Endothelial cell of umbilical vein (primary cell): ENCODE measurements around the gene ELOB. TPM values are rescaled to one million over a fixed set of nuclear protein-coding genes. Genes with fewer than 3 reads are reported as not detected.
A peak's percentile ranks its signal among the peaks of the same experiment; 100 is the strongest.

ENCODE experiments used
- BruUV-seq: library from RNA; stranded (reverse); fragments of 400-500 nt; replicated peaks from 2 replicates; lab custom pipeline; 2021; lab: Mats Ljungman, UMichigan
- CTCF ChIA-PET: fragments of 300-600, 350-600 bp; sonication (Branson Sonifier 250); formaldehyde crosslinking; loops from one replicate; lab custom pipeline; 2021; ENCODE audit warnings: antibody characterized with exemption, inconsistent platforms; lab: Charles Lee
- POLR2A ChIA-PET: fragments of 300-600, 350-600 bp; sonication (Branson Sonifier 250); formaldehyde crosslinking; loops from one replicate; lab custom pipeline; 2021; ENCODE audit warnings: antibody characterized with exemption, inconsistent platforms; lab: Charles Lee
- DNase-seq: peaks from one replicate; pipeline ENCODE4 v3.0.0-alpha.2; 2011; ENCODE audit warnings: low read depth, low spot score
- FAIRE-seq: peaks from 2 replicates; lab custom pipeline; 2011; peaks lifted over from hg19 to GRCh38; lab: Jason Lieb, UNC
- H2AFZ ChIP-seq: 2 replicates; pipeline ENCODE4 v1.6.0; 2012; ENCODE audit warnings: low read depth, low read length, control low read depth, inconsistent platforms
- H3K27ac ChIP-seq: 2 replicates; pipeline ENCODE4 v1.5.1; 2011; ENCODE audit warnings: low read depth, mild to moderate bottlenecking, control low read depth, low read length, moderate library complexity; ENCODE audit not compliant: insufficient read depth
- H3K27me3 ChIP-seq, 2 experiments: 2 replicates each; pipeline versions ENCODE4 v1.6.0 to v1.6.1; 2011; ENCODE audit warnings: low read length in 2 of 2, mixed read lengths in 1 of 2; ENCODE audit not compliant: control insufficient read depth in 2 of 2, insufficient read depth in 2 of 2
- H3K36me3 ChIP-seq, 2 experiments: 2 replicates in 1 of 2; 3 replicates in 1 of 2; pipeline ENCODE4 v1.5.1; 2011; ENCODE audit warnings: low read length in 2 of 2, mild to moderate bottlenecking in 1 of 2, moderate library complexity in 1 of 2; ENCODE audit not compliant: control insufficient read depth in 2 of 2, insufficient read depth in 2 of 2; ENCODE audit errors: extremely low read depth in 1 of 2
- H3K4me1 ChIP-seq: 3 replicates; pipeline ENCODE4 v1.5.1; 2011; ENCODE audit warnings: mild to moderate bottlenecking, low read length; ENCODE audit not compliant: control insufficient read depth, insufficient read depth; ENCODE audit errors: extremely low read depth
- H3K4me2 ChIP-seq: 2 replicates; pipeline ENCODE4 v1.6.1; 2011; ENCODE audit warnings: low read length, control low read depth, mixed read lengths; ENCODE audit not compliant: insufficient read depth
- H3K4me3 ChIP-seq, 3 experiments: fragments of 200-600 bp in 1 of 3; sonication (generic), shearing (Covaris generic) in 1 of 3; replicated peaks in 1 of 3; 2 replicates each; pipeline ENCODE4 v1.5.1; 2011 to 2016; ENCODE audit warnings: control low read depth in 3 of 3, low read length in 3 of 3, mild to moderate bottlenecking in 2 of 3, inconsistent platforms in 1 of 3, low read depth in 1 of 3, moderate library complexity in 1 of 3; ENCODE audit not compliant: insufficient read depth in 1 of 3
- H3K79me2 ChIP-seq: 2 replicates; pipeline ENCODE4 v1.6.0; 2012; ENCODE audit warnings: low read length, inconsistent platforms; ENCODE audit not compliant: control insufficient read depth, insufficient read depth
- H3K9ac ChIP-seq: replicated peaks from 2 replicates; pipeline ENCODE3; 2011; ENCODE audit warnings: low read length, control low read depth; ENCODE audit not compliant: insufficient read depth; ENCODE audit errors: extremely low read depth
- H3K9me1 ChIP-seq: replicated peaks from 3 replicates; pipeline ENCODE4 v1.6.0; 2011; ENCODE audit warnings: mild to moderate bottlenecking, low read length; ENCODE audit not compliant: control insufficient read depth, insufficient read depth; ENCODE audit errors: extremely low read depth
- H3K9me3 ChIP-seq: replicated peaks from 2 replicates; pipeline ENCODE4 v1.5.1; 2012; ENCODE audit warnings: low read length, inconsistent platforms; ENCODE audit not compliant: control insufficient read depth, insufficient read depth
- H4K20me1 ChIP-seq: replicated peaks from 2 replicates; pipeline ENCODE3; 2011; ENCODE audit warnings: mild to moderate bottlenecking, low read length; ENCODE audit not compliant: control insufficient read depth, insufficient read depth; ENCODE audit errors: extremely low read depth
- EZH2 ChIP-seq: IDR thresholded peaks from 2 replicates; pipeline ENCODE4 v1.6.1; 2012; ENCODE audit warnings: borderline replicate concordance, low read depth, mild to moderate bottlenecking, moderate library complexity, low read length, inconsistent platforms; ENCODE audit not compliant: severe bottlenecking
- FOS ChIP-seq: IDR thresholded peaks from 2 replicates; pipeline ENCODE4 v1.6.1; 2011; ENCODE audit warnings: mild to moderate bottlenecking, low read length, moderate library complexity, borderline replicate concordance; ENCODE audit not compliant: insufficient read depth
- GATA2 ChIP-seq: IDR thresholded peaks from 2 replicates; pipeline ENCODE4 v1.7.0; 2011; ENCODE audit warnings: low read depth, mild to moderate bottlenecking, moderate library complexity, mixed read lengths, low read length; ENCODE audit not compliant: insufficient read length, insufficient read depth
- JUN ChIP-seq: IDR thresholded peaks from 2 replicates; pipeline ENCODE4 v1.6.1; 2011; ENCODE audit warnings: borderline replicate concordance, low read depth; ENCODE audit not compliant: insufficient read length, insufficient read depth
- MYC ChIP-seq: IDR thresholded peaks from one replicate; pipeline ENCODE4 v1.6.1; 2011; ENCODE audit warnings: mild to moderate bottlenecking, low read depth, low read length
- POLR2A ChIP-seq: IDR thresholded peaks from 2 replicates; pipeline ENCODE4 v1.6.1; 2012; ENCODE audit warnings: low read depth, mild to moderate bottlenecking, control low read depth, low read length
- POLR2AphosphoS5 ChIP-seq: IDR thresholded peaks from 2 replicates; pipeline ENCODE4 v1.6.1; 2012; ENCODE audit warnings: low read depth, mild to moderate bottlenecking, control low read depth, low read length, moderate library complexity; ENCODE audit not compliant: insufficient read depth
- dilution Hi-C: fragments of 300-500 bp; cut with MboI; formaldehyde crosslinking; loops from one replicate; pipeline ENCODE4 v1.15.0; 2019; ENCODE audit warnings: low sequenced_read_pairs; ENCODE audit not compliant: extremely low pct_ligation_motif_present
- intact Hi-C: fragments of 100-400 bp; cut with micrococcal nuclease; formaldehyde crosslinking; loops from one replicate; pipeline ENCODE4 v1.10.0; 2022
- polyA plus RNA-seq, 4 experiments: library from polyadenylated mRNA; depleted of rRNA in 3 of 4; stranded (reverse) in 3 of 4; unstranded in 1 of 4; fragments of >200 nt; gene quantifications; 2 replicates each; pipeline versions ENCODE4 v1.2.1 to v1.2.3, GENCODE V29; 2011 to 2012; ENCODE audit warnings: missing spikeins in 1 of 4
- total RNA-seq: library from RNA; stranded (reverse); gene quantifications from 2 replicates; pipeline ENCODE4 v1.2.3, GENCODE V29; 2021
- TF ChIP-seq, protein P1 (sequence below): IDR thresholded peaks from 2 replicates; pipeline ENCODE4 v1.6.1; 2011; ENCODE audit not compliant: insufficient read depth, insufficient read length
- TF ChIP-seq, protein P2 (sequence below), 2 donors: IDR thresholded peaks; 1 replicate in 1 of 2; 2 replicates in 1 of 2; pipeline ENCODE4 v1.5.1; 2011; ENCODE audit warnings: low read length in 2 of 2, mild to moderate bottlenecking in 2 of 2, moderate library complexity in 2 of 2, control low read depth in 1 of 2, inconsistent platforms in 1 of 2, low read depth in 1 of 2; ENCODE audit not compliant: insufficient read depth in 1 of 2; ENCODE audit errors: extremely low read depth in 1 of 2

ELOB gene
- total and polyA plus RNA-seq, 2 donors (not counting 3 experiments of a cell fraction or from before 2014, with no cell fraction given): 251 to 848 TPM

DNA sequence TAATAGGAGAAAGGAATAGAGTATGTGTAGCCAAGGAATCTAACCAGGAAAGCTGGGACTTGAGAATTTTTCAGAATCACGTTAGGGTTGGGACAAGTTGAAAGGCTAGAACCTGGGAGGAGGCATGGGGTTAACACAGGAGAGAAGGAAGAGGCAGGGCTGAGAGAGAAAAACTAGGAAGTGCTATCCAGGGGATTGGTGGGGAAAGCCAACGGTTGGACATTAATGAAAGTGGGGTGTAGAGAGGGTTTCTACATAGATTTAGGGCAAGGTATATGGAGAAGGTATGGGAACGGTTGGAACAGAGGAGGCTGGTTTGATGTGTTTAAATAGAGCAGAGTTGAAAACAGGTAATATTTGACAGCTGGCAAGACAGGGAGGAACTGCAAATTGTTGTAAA is 21.9 kb downstream of the ELOB start:
- Histone ChIP-seq H3K4me3 (peak overlapping the region in 1 of 3 experiments; percentile 91), H3K4me2 (peak overlapping the region; percentile 98), H3K9ac (no peak overlapping the region), H3K36me3 (peaks cover 25 to 28% of the 10 kb centered on the region in 2 experiments), H3K9me3 (no peaks in the 10 kb centered on the region), H4K20me1 (peaks cover 23% of the 10 kb centered on the region), H3K79me2 (peaks cover 72% of the 10 kb centered on the region), H2AFZ (no peak overlapping the region), H3K27me3 (no peaks in the 10 kb centered on the region), H3K9me1 (no peaks in the 10 kb centered on the region), H3K4me1 (peaks cover 26% of the 10 kb centered on the region), H3K27ac (no peak overlapping the region)
- intact Hi-C loops (no loop called here), dilution Hi-C loops (no loop called here)
- no peak for TF ChIP-seq EZH2
- TF ChIP-seq POLR2A: no peak
- no peak for TF ChIP-seq MYC
- TF ChIP-seq, protein P1, sequence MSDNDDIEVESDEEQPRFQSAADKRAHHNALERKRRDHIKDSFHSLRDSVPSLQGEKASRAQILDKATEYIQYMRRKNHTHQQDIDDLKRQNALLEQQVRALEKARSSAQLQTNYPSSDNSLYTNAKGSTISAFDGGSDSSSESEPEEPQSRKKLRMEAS: no peak
- TF ChIP-seq FOS: no peak
- no peak for TF ChIP-seq JUN
- no peak for TF ChIP-seq GATA2
- TF ChIP-seq, protein P2, sequence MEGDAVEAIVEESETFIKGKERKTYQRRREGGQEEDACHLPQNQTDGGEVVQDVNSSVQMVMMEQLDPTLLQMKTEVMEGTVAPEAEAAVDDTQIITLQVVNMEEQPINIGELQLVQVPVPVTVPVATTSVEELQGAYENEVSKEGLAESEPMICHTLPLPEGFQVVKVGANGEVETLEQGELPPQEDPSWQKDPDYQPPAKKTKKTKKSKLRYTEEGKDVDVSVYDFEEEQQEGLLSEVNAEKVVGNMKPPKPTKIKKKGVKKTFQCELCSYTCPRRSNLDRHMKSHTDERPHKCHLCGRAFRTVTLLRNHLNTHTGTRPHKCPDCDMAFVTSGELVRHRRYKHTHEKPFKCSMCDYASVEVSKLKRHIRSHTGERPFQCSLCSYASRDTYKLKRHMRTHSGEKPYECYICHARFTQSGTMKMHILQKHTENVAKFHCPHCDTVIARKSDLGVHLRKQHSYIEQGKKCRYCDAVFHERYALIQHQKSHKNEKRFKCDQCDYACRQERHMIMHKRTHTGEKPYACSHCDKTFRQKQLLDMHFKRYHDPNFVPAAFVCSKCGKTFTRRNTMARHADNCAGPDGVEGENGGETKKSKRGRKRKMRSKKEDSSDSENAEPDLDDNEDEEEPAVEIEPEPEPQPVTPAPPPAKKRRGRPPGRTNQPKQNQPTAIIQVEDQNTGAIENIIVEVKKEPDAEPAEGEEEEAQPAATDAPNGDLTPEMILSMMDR (IDR thresholded peaks at IDR 0.05; ENCODE audit: extremely low read depth in 1 of 2, insufficient read depth in 1 of 2, low read depth in 1 of 2, low read length in 2 of 2): no peak
- TF ChIP-seq POLR2AphosphoS5: no peak
- no TSS peak for BruUV-seq
- FAIRE-seq: no peak
- POLR2A ChIA-PET: no interaction called here
- CTCF ChIA-PET: no interaction called here
- DNase-seq: no peak
